ENCODE results near the gene SDC3. TPM values are rescaled to one million over a fixed set of nuclear protein-coding genes. Genes with fewer than 3 reads are reported as not detected.

SDC3 gene
- total RNA-seq, 1 donor from 2014 or later: 51.9 TPM

GRCh38 chr1:30930631-30931173, 22.1 kb upstream of the SDC3 start:
- no peak for DNase-seq (ENCODE audit: low spot score in 2 of 2)
- no peak overlapping the region for H3K4me3 ChIP-seq
- no peaks in the 10 kb centered on the region for H3K9me3 ChIP-seq
- intact Hi-C loops (cut with DNase I): no loop called here
- H3K27me3 ChIP-seq: no peaks in the 10 kb centered on the region
- peaks cover 24 to 33% of the 10 kb centered on the region in 2 donors for H3K36me3 ChIP-seq
- no peak overlapping the region for H3K27ac ChIP-seq
- H3K4me1 ChIP-seq: no peaks in the 10 kb centered on the region
- no peak for TF ChIP-seq CTCF (IDR thresholded peaks at IDR 0.05)

DNA sequence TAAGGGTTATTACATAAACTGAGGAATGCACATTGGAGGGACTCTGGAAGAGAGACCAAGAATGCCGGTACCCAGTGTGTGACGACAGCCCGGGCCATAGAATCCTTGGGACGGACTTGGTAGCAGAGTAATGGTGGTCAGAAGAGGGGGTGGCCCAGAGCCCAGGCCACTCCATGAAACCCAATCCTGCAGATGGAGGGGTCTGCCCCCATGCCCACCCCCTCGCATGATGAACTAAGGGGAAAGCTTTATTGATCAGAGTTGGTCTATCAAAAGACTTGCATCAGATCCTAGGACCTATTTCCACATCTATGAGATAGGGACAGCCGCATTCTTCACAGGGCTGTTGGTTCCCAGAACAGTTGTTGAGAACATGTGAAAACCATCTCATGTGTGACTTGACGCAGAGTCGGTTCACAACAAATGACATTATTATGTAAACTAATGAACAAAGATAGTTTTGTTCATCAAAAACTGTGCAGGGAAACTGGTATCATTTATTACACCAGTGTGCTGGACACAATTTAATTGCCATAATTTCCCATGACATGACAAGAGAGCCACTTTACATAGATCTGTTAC, 21.5 kb upstream of the SDC3 start:
- H3K27ac ChIP-seq: no peak overlapping the region
- no peak for TF ChIP-seq CTCF (IDR thresholded peaks at IDR 0.05)
- H3K27me3 ChIP-seq: no peaks in the 10 kb centered on the region
- H3K4me1 ChIP-seq: no peaks in the 10 kb centered on the region
- no peak overlapping the region for H3K4me3 ChIP-seq
- peaks cover 20 to 29% of the 10 kb centered on the region in 2 donors for H3K36me3 ChIP-seq
- intact Hi-C loops (cut with DNase I): loop anchor here (1.0 kb wide), 1 partner anchor 148 kb away; no protein-coding TSS in a partner anchor
- DNase-seq (ENCODE audit: low spot score in 2 of 2): no peak
- no peaks in the 10 kb centered on the region for H3K9me3 ChIP-seq

DNA sequence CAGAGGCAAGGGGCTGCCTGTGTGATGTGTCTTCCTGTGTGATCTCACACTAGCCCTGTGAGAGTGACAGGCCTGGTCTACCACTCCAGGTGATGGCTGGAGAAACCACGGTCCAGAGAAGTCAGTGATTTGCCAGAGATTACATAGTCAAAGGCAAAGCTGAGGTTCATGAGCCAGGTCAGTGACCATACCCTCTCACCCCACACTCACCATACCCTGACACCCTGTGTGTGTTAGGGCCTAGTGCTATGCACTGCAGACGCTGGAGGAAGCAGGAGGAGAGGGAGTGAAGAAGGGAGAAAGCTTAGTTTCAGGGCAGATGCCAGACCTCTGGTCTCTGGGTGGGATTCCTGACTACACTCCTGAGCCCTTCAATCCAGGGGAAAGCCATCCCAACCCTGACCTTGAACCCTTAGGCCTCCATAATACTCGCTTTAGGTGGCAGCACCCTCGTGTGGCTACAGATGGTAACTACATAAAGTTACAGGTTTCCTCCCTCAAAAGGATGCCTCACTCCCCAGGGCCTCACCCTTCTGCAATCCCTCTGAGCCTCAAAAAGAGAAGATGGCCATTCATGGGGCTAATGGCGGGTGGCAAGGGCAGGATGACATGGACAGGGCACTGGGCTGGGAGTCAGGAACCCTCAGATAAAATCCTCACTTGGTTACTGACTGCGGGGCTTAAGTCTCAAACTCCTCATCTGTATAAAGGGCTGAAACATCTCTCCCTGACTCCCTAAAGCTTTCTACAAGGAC, 20.8 kb upstream of the SDC3 start:
- intact Hi-C loops (cut with DNase I): loop anchor here (1.0 kb wide), 1 partner anchor 147 kb away; no protein-coding TSS in a partner anchor
- no peak for DNase-seq (ENCODE audit: low spot score in 2 of 2)

DNA sequence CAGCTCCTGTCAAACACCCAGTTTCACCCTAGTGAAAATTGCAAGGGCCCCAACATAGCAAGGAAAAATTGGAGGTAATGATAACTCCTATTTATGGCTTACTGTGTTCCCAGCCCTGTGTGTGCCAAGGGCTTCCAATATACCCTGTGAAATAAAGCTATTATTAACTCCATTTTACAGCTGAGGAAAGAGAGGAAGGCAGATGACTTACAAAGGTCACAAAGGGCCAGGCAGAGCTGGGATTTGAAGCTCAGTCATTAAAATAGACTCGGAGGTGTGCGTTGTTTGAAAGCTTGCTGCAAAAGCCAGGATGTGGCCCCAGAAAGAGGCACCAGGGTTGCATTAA, 20.2 kb upstream of the SDC3 start:
- intact Hi-C loops (cut with DNase I): loop anchor here (1.0 kb wide), 1 partner anchor 146 kb away; no protein-coding TSS in a partner anchor
- no peaks in the 10 kb centered on the region for H3K27me3 ChIP-seq
- peaks cover 8 to 17% of the 10 kb centered on the region in 2 donors for H3K36me3 ChIP-seq
- no peaks in the 10 kb centered on the region for H3K4me1 ChIP-seq
- no peak for TF ChIP-seq CTCF (IDR thresholded peaks at IDR 0.05)
- H3K4me3 ChIP-seq: no peak overlapping the region
- no peak overlapping the region for H3K27ac ChIP-seq
- H3K9me3 ChIP-seq: no peaks in the 10 kb centered on the region
- no peak for DNase-seq (ENCODE audit: low spot score in 2 of 2)

More for the DNA sequence above, 20.8 kb upstream of the SDC3 start:
- no peaks in the 10 kb centered on the region for H3K27me3 ChIP-seq
- TF ChIP-seq CTCF (IDR thresholded peaks at IDR 0.05): peak; percentile 53 to 78 (median 57)
- peaks cover 13 to 22% of the 10 kb centered on the region in 2 donors for H3K36me3 ChIP-seq
- H3K9me3 ChIP-seq: no peaks in the 10 kb centered on the region
- no peak overlapping the region for H3K27ac ChIP-seq
- H3K4me1 ChIP-seq: no peaks in the 10 kb centered on the region
- no peak overlapping the region for H3K4me3 ChIP-seq

DNA sequence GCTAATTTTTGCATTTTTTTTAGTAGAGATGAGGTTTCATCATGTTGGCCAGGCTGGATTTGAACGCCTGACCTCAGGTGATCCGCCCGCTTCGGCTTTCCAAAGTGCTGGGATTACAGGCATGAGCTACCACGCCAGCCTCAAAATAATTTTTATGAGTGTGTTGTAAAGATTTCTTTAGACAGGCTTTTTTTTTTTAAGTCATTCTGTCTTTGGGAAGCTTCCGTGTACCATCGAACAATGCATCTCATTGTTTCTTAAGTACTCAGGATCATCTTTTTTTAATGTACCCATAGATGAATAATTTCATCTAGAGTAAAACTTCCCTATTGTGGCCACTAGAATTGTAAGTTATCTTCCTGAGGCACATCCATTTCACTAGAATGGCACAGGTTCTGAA, 19.6 kb upstream of the SDC3 start:
- Histone ChIP-seq H3K27me3 (no peaks in the 10 kb centered on the region), H3K4me1 (no peaks in the 10 kb centered on the region), H3K27ac (no peak overlapping the region), H3K36me3 (peaks cover 5 to 11% of the 10 kb centered on the region in 2 donors), H3K4me3 (no peak overlapping the region), H3K9me3 (no peaks in the 10 kb centered on the region)
- intact Hi-C loops (cut with DNase I): no loop called here
- DNase-seq (ENCODE audit: low spot score in 2 of 2): no peak
- TF ChIP-seq CTCF (IDR thresholded peaks at IDR 0.05): no peak

Measured in ascending aorta (tissue), 2 donors.